ENCODE measurements around the gene ARID4B.
A peak's percentile ranks its signal among the peaks of the same experiment; 100 is the strongest.
"Not testable (repeated sequence)": the region's sequence is repeated elsewhere in the genome, so short reads cannot be mapped to it uniquely, and the experiment has no call there.

The ARID4B gene

GRCh38 chr1:235270625-235271024 lies 57.4 kb downstream of the ARID4B start:
- DNase-seq: no peak

- DNase-seq: not testable (repeated sequence)
Measured at GRCh38 chr1:235269990-235270389, 58.0 kb downstream of the ARID4B start.

- no peak for DNase-seq
Measured at GRCh38 chr1:235268379-235269125, 59.4 kb downstream of the ARID4B start.

GRCh38 chr1:235266967-235267366 lies 61.0 kb downstream of the ARID4B start:
- no peak for DNase-seq

- no peak for DNase-seq
Measured at GRCh38 chr1:235266325-235266724, 61.7 kb downstream of the ARID4B start.

GRCh38 chr1:235265900-235266299 lies 62.1 kb downstream of the ARID4B start:
- no peak for DNase-seq

- DNase-seq: no peak
Measured at GRCh38 chr1:235264327-235264726, 63.7 kb downstream of the ARID4B start.

GRCh38 chr1:235262539-235262938 lies 65.4 kb downstream of the ARID4B start:
- no peak for DNase-seq

- DNase-seq: no peak
Measured at GRCh38 chr1:235261243-235261642, 66.7 kb downstream of the ARID4B start.

- no peak for DNase-seq
Measured at GRCh38 chr1:235259133-235259778, 68.7 kb downstream of the ARID4B start.

GRCh38 chr1:235258068-235258467 lies 69.9 kb downstream of the ARID4B start:
- not testable (repeated sequence) for DNase-seq

GRCh38 chr1:235254721-235255120 lies 73.3 kb downstream of the ARID4B start:
- no peak for DNase-seq

- peak in 46 of 58 donors; percentile 1 to 67 (median 26) for DNase-seq
Measured at GRCh38 chr1:235253219-235253962, 74.6 kb downstream of the ARID4B start.

- DNase-seq: no peak
Measured at GRCh38 chr1:235250430-235250829, 77.5 kb downstream of the ARID4B start.

GRCh38 chr1:235246022-235246948 lies 81.7 kb downstream of the ARID4B start:
- DNase-seq: no peak

- DNase-seq: no peak
Measured at GRCh38 chr1:235244974-235245592, 82.9 kb downstream of the ARID4B start.

GRCh38 chr1:235240960-235241359 lies 87.0 kb downstream of the ARID4B start:
- DNase-seq: no peak

- no peak for DNase-seq
Measured at GRCh38 chr1:235239851-235240250, 88.1 kb downstream of the ARID4B start.

- DNase-seq: no peak
Measured at GRCh38 chr1:235238558-235238957, 89.4 kb downstream of the ARID4B start.

GRCh38 chr1:235236128-235236527 lies 91.9 kb downstream of the ARID4B start:
- no peak for DNase-seq

- DNase-seq: no peak
Measured at GRCh38 chr1:235229868-235230267, 98.1 kb downstream of the ARID4B start.
